GM12801 (cell line): ENCODE data around the gene RIPPLY2.

Experiments
- TF ChIP-seq, protein P1 (sequence below): IDR thresholded peaks from one replicate; pipeline ENCODE4 v1.5.1; 2011; ENCODE audit warnings: control low read depth; ENCODE audit not compliant: insufficient read length; ENCODE audit errors: extremely low read depth

RIPPLY2 gene

DNA sequence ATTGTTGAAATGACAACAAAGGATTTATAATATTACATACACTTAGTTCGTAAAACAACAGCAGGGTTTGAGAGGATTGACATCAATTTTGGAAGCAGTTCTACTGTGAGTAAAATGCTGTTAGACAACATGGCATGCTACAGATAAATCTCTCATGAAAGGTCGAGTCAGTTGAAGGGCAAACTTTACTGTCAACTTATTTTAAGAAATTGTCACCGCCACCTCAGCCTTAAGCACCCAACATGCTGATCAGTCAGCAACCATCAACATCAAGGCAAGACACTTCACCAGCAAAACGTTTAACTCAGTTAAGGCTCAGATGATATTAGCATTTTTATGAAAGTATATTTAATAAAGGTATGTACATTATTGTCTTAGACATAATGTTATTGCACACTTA is 37.4 kb downstream of the RIPPLY2 start:
- TF ChIP-seq, protein P1, sequence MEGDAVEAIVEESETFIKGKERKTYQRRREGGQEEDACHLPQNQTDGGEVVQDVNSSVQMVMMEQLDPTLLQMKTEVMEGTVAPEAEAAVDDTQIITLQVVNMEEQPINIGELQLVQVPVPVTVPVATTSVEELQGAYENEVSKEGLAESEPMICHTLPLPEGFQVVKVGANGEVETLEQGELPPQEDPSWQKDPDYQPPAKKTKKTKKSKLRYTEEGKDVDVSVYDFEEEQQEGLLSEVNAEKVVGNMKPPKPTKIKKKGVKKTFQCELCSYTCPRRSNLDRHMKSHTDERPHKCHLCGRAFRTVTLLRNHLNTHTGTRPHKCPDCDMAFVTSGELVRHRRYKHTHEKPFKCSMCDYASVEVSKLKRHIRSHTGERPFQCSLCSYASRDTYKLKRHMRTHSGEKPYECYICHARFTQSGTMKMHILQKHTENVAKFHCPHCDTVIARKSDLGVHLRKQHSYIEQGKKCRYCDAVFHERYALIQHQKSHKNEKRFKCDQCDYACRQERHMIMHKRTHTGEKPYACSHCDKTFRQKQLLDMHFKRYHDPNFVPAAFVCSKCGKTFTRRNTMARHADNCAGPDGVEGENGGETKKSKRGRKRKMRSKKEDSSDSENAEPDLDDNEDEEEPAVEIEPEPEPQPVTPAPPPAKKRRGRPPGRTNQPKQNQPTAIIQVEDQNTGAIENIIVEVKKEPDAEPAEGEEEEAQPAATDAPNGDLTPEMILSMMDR = no peak

DNA sequence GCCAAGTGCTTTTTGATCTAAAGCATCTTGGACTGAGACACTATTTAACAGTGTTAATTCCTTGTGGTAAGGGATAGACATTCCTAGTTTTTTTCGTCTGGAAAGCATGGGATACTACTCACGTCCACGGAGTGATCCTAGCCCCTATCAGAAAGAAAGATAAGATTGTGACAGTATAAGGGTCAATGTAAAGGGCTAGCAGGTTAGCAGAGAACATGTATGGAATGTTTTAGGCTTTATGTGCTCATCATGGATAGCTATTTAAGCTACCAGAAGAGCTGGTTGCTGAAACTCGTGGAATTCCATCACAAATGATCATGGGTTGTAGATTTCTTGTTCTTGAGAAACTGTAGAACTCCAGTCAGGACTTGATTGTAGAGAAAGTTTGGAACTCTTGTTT is 38.4 kb downstream of the RIPPLY2 start:
- TF ChIP-seq, protein P1 = no peak

DNA sequence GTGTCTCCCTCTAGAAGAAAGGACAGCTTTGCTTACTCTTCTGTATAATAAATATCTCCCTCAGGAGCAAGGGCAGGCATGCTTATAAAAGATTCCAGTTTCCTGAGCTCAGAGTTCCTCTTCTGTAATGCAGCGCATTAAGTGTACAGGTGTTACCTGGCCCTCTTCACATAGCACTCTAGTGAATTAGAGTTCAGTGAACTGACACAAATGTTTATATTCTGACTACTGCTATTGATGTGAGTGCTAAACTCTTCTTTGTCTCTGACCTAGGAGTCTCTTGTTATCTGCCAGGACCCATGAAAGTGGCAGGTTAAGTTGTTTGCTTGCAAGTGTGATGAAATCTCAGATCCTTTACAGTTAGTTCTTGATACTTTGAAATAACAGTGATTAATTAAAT is 39.9 kb downstream of the RIPPLY2 start:
- TF ChIP-seq, protein P1 = no peak

- TF ChIP-seq, protein P1 = no peak
Measured at GRCh38 chr6:83901624-83902023, 48.5 kb downstream of the RIPPLY2 start.

DNA sequence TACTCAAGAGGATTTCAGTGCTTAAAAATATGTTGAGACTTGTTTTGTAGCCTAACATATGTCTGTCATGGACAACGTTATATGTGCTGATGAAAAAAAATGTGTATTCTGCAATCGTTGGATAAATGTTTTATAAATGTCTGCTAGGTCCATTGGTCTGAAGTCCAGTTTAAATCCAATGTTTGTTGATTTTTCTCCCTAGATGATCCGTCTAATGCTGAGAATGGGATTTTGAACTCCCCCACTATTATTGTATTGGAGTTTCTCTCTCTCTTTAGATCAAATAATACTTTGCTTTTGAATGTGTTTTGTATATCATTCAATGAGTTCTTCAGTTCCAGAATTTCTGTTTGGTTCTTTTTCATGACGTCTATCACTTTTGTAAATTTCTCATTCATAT is 51.2 kb downstream of the RIPPLY2 start:
- TF ChIP-seq, protein P1 = no peak

DNA sequence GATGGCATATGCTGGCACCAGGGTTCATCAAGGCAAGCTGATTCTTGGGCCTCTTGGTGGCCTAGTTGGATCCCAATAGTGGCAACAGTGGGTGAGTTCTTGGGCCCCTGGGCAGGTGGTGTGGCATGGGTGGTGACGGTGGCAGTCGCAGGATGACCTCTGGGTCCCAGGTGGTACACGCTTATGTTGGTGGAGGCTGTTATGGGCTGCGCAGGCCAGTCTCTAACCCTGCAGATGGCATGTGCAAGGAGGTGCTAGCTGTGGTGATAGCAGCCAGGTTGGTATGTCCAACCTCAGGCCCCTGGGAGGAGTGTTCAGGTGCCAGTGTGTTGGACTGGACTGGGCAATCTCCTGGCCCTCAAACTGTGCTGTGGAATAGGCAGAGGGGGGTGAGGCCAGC is 52.5 kb downstream of the RIPPLY2 start:
- TF ChIP-seq, protein P1 = no peak
